HepG2 (cell line): ENCODE results near the gene AP4S1. TPM values are rescaled to one million over a fixed set of nuclear protein-coding genes. Genes with fewer than 3 reads are reported as not detected.

Source experiments
- ATAC-seq: fragments of 200-7000 bp; cut with Tn5 transposase; 3 replicates; pipeline ENCODE4 v1.9.1; 2020; ENCODE audit warnings: mild to moderate bottlenecking, moderate library complexity
- BruUV-seq: library from RNA; stranded (reverse); fragments of 400-500 nt; replicated peaks from 2 replicates; lab custom pipeline; 2021; lab: Mats Ljungman, UMichigan
- CTCF ChIA-PET: fragments of 300-600 bp; formaldehyde crosslinking; extraction: SDS; loops from one replicate; lab custom pipeline; 2021; ENCODE audit warnings: low total read pairs, inconsistent platforms, low intra/inter-chr PET ratio; lab: Yijun Ruan, JAX
- POLR2A ChIA-PET: fragments of 350-600 bp; sonication (Branson Sonifier 250); formaldehyde crosslinking; loops from one replicate; lab custom pipeline; 2020; ENCODE audit warnings: antibody characterized with exemption, inconsistent platforms; lab: Yijun Ruan, JAX
- DNase-seq: peaks from one replicate; pipeline ENCODE4 v3.0.0-alpha.2; 2015; ENCODE audit warnings: low spot score
- FAIRE-seq: peaks from 3 replicates; lab custom pipeline; 2011; peaks lifted over from hg19 to GRCh38; lab: Jason Lieb, UNC
- H2AFZ ChIP-seq: one replicate; pipeline ENCODE4 v1.6.1; 2011; ENCODE audit warnings: low read length, inconsistent platforms
- H3K27ac ChIP-seq: fragments of 300-600 bp; 3 replicates; pipeline ENCODE4 v1.8.0; 2011; ENCODE audit warnings: mixed run types, mild to moderate bottlenecking, mixed read lengths, low read length, inconsistent platforms; ENCODE audit not compliant: insufficient read depth; ENCODE audit errors: extremely low read length
- H3K27me3 ChIP-seq, 2 experiments: fragments of 200-600 bp in 1 of 2; 2 replicates in 1 of 2; 3 replicates in 1 of 2; pipeline versions ENCODE4 v1.6.0 to v1.8.0; 2011; ENCODE audit warnings: low read length in 2 of 2, mild to moderate bottlenecking in 2 of 2, moderate library complexity in 2 of 2, inconsistent platforms in 1 of 2; ENCODE audit not compliant: insufficient read depth in 2 of 2, control insufficient read depth in 1 of 2
- H3K36me3 ChIP-seq, 2 experiments: fragments of 200-600 bp in 1 of 2; replicated peaks in 1 of 2; 2 replicates in 1 of 2; 3 replicates in 1 of 2; pipeline versions ENCODE4 v1.5.1 to v1.8.0; 2011; ENCODE audit warnings: low read length in 2 of 2, inconsistent platforms in 1 of 2; ENCODE audit not compliant: insufficient read depth in 2 of 2, control insufficient read depth in 1 of 2
- H3K4me1 ChIP-seq: 2 replicates; pipeline ENCODE4 v1.5.1; 2012; ENCODE audit warnings: low read length, inconsistent platforms; ENCODE audit not compliant: insufficient read depth
- H3K4me2 ChIP-seq: 2 replicates; pipeline ENCODE4 v1.6.0; 2011; ENCODE audit warnings: low read depth, low read length, inconsistent platforms
- H3K4me3 ChIP-seq, 3 experiments: fragments of 200-600 bp in 1 of 3; sonication (generic), shearing (Covaris generic) in 1 of 3; replicated peaks in 1 of 3; 2 replicates each; pipeline ENCODE4 v1.5.1; 2011 to 2016; ENCODE audit warnings: low read length in 3 of 3, inconsistent platforms in 2 of 3, low read depth in 2 of 3, mild to moderate bottlenecking in 2 of 3, control low read depth in 1 of 3, mixed read lengths in 1 of 3; ENCODE audit not compliant: insufficient read depth in 1 of 3
- H3K79me2 ChIP-seq: one replicate; pipeline ENCODE4 v1.6.1; 2011; ENCODE audit warnings: low read length, inconsistent platforms; ENCODE audit not compliant: insufficient read depth
- H3K9ac ChIP-seq: 2 replicates; pipeline ENCODE4 v1.6.0; 2011; ENCODE audit warnings: mild to moderate bottlenecking, low read depth, low read length, inconsistent platforms; ENCODE audit not compliant: insufficient read depth
- H3K9me3 ChIP-seq: 2 replicates; pipeline ENCODE4 v1.5.1; 2012; ENCODE audit warnings: mild to moderate bottlenecking, low read length
- H4K20me1 ChIP-seq: 2 replicates; pipeline ENCODE4 v1.6.0; 2011; ENCODE audit warnings: inconsistent platforms, mild to moderate bottlenecking, low read length, moderate library complexity; ENCODE audit not compliant: insufficient read depth
- ARID3A ChIP-seq: IDR thresholded peaks from 2 replicates; pipeline ENCODE4 v1.6.1; 2012; ENCODE audit warnings: low read depth, low read length, improper control_type of control experiment
- ISL2 ChIP-seq: sonication (generic); formaldehyde crosslinking; IDR thresholded peaks from 2 replicates; pipeline ENCODE4 v1.5.0; 2020; ENCODE audit warnings: missing genetic modification reagents
- KAT8 ChIP-seq: IDR thresholded peaks from 2 replicates; pipeline ENCODE4 v1.6.1; 2016; ENCODE audit warnings: missing genetic modification reagents, missing compliant biosample characterization
- LCORL ChIP-seq, 2 experiments: fragments of 450-650 bp in 1 of 2; sonication (generic) in 1 of 2; formaldehyde crosslinking in 1 of 2; IDR thresholded peaks; 2 replicates each; pipeline versions ENCODE4 v1.5.0 to v1.6.1; 2017 to 2020; ENCODE audit warnings: antibody characterized with exemption in 1 of 2, missing genetic modification reagents in 1 of 2
- NFYC ChIP-seq: IDR thresholded peaks from 2 replicates; pipeline ENCODE4 v1.6.1; 2016; ENCODE audit warnings: missing genetic modification reagents, missing compliant biosample characterization
- NR2F1 ChIP-seq, 2 experiments: fragments of 450-650 bp in 1 of 2; formaldehyde crosslinking in 1 of 2; IDR thresholded peaks; 2 replicates each; pipeline versions ENCODE4 v1.5.0 to v1.6.1; 2016 to 2020; ENCODE audit warnings: mild to moderate bottlenecking in 1 of 2, missing compliant biosample characterization in 1 of 2, missing genetic modification reagents in 1 of 2, moderate library complexity in 1 of 2
- PHF8 ChIP-seq: sonication (generic); formaldehyde crosslinking; IDR thresholded peaks from 2 replicates; pipeline ENCODE4 v1.5.0; 2020; ENCODE audit warnings: missing genetic modification reagents
- REL ChIP-seq: sonication (generic); formaldehyde crosslinking; conservative IDR thresholded peaks from 2 replicates; pipeline ENCODE4 v1.8.0; 2022; ENCODE audit warnings: mild to moderate bottlenecking, missing genetic modification reagents, moderate library complexity
- SAP130 ChIP-seq: IDR thresholded peaks from 2 replicates; pipeline ENCODE4 v1.6.1; 2016; ENCODE audit warnings: low read depth
- SOX13 ChIP-seq, 3 experiments: fragments of 450-650 bp in 1 of 3; sonication (generic) in 1 of 3; formaldehyde crosslinking in 1 of 3; IDR thresholded peaks in 2 of 3; conservative IDR thresholded peaks in 1 of 3; 2 replicates each; pipeline versions ENCODE4 v1.5.0 to v1.6.1; 2016 to 2020; ENCODE audit warnings: antibody characterized with exemption in 1 of 3, mild to moderate bottlenecking in 1 of 3, missing compliant biosample characterization in 1 of 3, missing genetic modification reagents in 1 of 3, moderate library complexity in 1 of 3
- SOX6 ChIP-seq, 2 experiments: fragments of 450-650 bp in 1 of 2; sonication (generic) in 1 of 2; formaldehyde crosslinking in 1 of 2; IDR thresholded peaks; 2 replicates each; pipeline versions ENCODE4 v1.4.0 to v1.6.1; 2017 to 2020; ENCODE audit warnings: antibody characterized with exemption in 1 of 2, mild to moderate bottlenecking in 1 of 2, missing genetic modification reagents in 1 of 2
- SP1 ChIP-seq, 2 experiments: fragments of 450-650 bp in 1 of 2; sonication (generic) in 1 of 2; formaldehyde crosslinking in 1 of 2; IDR thresholded peaks; 2 replicates each; pipeline versions ENCODE4 v1.4.0 to v1.6.1; 2016 to 2020; ENCODE audit warnings: missing genetic modification reagents in 1 of 2
- TEAD3 ChIP-seq: optimal IDR thresholded peaks from 2 replicates; pipeline ENCODE3; 2016; ENCODE audit warnings: borderline replicate concordance
- YEATS4 ChIP-seq: sonication (generic); formaldehyde crosslinking; IDR thresholded peaks from 2 replicates; pipeline ENCODE4 v1.4.0; 2020; ENCODE audit warnings: missing genetic modification reagents, borderline replicate concordance
- ZC3H13 ChIP-seq: sonication (generic); formaldehyde crosslinking; IDR thresholded peaks from 2 replicates; pipeline ENCODE4 v1.8.1; 2023; ENCODE audit warnings: mild to moderate bottlenecking, missing genetic modification reagents, moderate library complexity
- ZNF547 ChIP-seq: sonication (generic); formaldehyde crosslinking; IDR thresholded peaks from 2 replicates; pipeline ENCODE4 v1.5.1; 2020; ENCODE audit warnings: mild to moderate bottlenecking, missing genetic modification reagents
- ZNF746 ChIP-seq: sonication (generic); formaldehyde crosslinking; IDR thresholded peaks from 2 replicates; pipeline ENCODE4 v1.8.0; 2022; ENCODE audit warnings: mild to moderate bottlenecking, missing genetic modification reagents
- in situ Hi-C: cut with HindIII; loops from 2 replicates; pipeline ENCODE4 v1.10.0; 2017; ENCODE audit warnings: low pct_unique_long_range_greater_than_20kb; ENCODE audit not compliant: extremely low pct_ligation_motif_present
- intact Hi-C: fragments of 100-400 bp; cut with micrococcal nuclease; formaldehyde crosslinking; loops from one replicate; pipeline ENCODE4 v1.10.0; 2022; ENCODE audit not compliant: unreplicated experiment
- polyA plus RNA-seq, 8 experiments: library from polyadenylated mRNA; depleted of rRNA in 3 of 8; stranded (reverse) in 7 of 8; unstranded in 1 of 8; fragments of >200 nt; fragmentation: Illumina TruSeq in 4 of 8; extraction: Trizol in 4 of 8; gene quantifications; 2 replicates each; pipeline versions ENCODE4 v1.2.1 to v1.2.3, GENCODE V29; 2011 to 2016; ENCODE audit warnings: low read depth in 4 of 8, missing spikeins in 1 of 8, mixed read lengths in 1 of 8; ENCODE audit not compliant: insufficient read depth in 1 of 8
- total RNA-seq, 5 experiments: library from RNA; depleted of rRNA; stranded (reverse); fragments of >200 nt; fragmentation: Illumina TruSeq; extraction: Trizol; gene quantifications; 2 replicates each; pipeline ENCODE4 v1.2.3, GENCODE V29; 2016; ENCODE audit warnings: low read depth in 1 of 5
- TF ChIP-seq, protein P1 (sequence below): IDR thresholded peaks from 2 replicates; pipeline ENCODE4 v1.6.1; 2018; ENCODE audit warnings: missing genetic modification reagents, mild to moderate bottlenecking, missing compliant biosample characterization
- TF ChIP-seq, protein P2 (sequence below): sonication (generic); formaldehyde crosslinking; IDR thresholded peaks from 2 replicates; pipeline ENCODE4 v1.5.0; 2020; ENCODE audit warnings: missing genetic modification reagents

AP4S1 gene
- total and polyA plus RNA-seq, 2 of the 13 experiments (the other 11 are each of a cell fraction or from before 2014, with no cell fraction given), result 3.9 to 21.1 TPM

- Histone ChIP-seq H3K79me2 (peaks cover 77% of the 10 kb centered on the region), H3K27ac (peak overlapping the region; percentile 73), H2AFZ (no peak overlapping the region), H4K20me1 (peaks cover 52% of the 10 kb centered on the region), H3K4me2 (peak overlapping the region; percentile 86), H3K4me3 (peak overlapping the region; percentile 96 to 97 (median 96); a peak in 5 of 6 replicates), H3K27me3 (peaks cover 0 to 5% of the 10 kb centered on the region in 2 experiments; a peak in 1 of 5 replicates), H3K9ac (peak overlapping the region; percentile 99), H3K9me3 (no peaks in the 10 kb centered on the region), H3K36me3 (peaks cover 10 to 20% of the 10 kb centered on the region in 2 experiments), H3K4me1 (peaks cover 70% of the 10 kb centered on the region)
- DNase-seq (peak; percentile 82), FAIRE-seq (peak; percentile 60), ATAC-seq (no peak)
- intact Hi-C loops, result loop anchor here (2.0 kb wide), 1 partner anchor 15 kb away; no protein-coding TSS in a partner anchor
- ChIA-PET POLR2A (interaction anchor here (0.7 to 5.1 kb wide), 13 partner anchors 9 to 396 kb away, joined by 3 to 126 read pairs (median 4); partner anchors contain the start of genes COCH, HEATR5A and HECTD1), CTCF (no interaction called here)
- BruUV-seq, result no TSS peak
- in situ Hi-C loops, result loop anchor here (10.0 kb wide), 1 partner anchor 61 kb away; no protein-coding TSS in a partner anchor
- TF ChIP-seq, protein P1, sequence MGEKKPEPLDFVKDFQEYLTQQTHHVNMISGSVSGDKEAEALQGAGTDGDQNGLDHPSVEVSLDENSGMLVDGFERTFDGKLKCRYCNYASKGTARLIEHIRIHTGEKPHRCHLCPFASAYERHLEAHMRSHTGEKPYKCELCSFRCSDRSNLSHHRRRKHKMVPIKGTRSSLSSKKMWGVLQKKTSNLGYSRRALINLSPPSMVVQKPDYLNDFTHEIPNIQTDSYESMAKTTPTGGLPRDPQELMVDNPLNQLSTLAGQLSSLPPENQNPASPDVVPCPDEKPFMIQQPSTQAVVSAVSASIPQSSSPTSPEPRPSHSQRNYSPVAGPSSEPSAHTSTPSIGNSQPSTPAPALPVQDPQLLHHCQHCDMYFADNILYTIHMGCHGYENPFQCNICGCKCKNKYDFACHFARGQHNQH (CRISPR knock-in tag), result no peak
- TF ChIP-seq LCORL (IDR thresholded peaks at IDR 0.05), result no peak
- TF ChIP-seq LCORL (CRISPR knock-in tag; IDR thresholded peaks at IDR 0.05), result peak; percentile 51; the same call in 1 of the 2 replicates
- peak; percentile 34; the same call in 1 of the 2 replicates for TF ChIP-seq ARID3A
- TF ChIP-seq PHF8 (CRISPR knock-in tag), result peak; percentile 45; the same call in 1 of the 2 replicates
- TF ChIP-seq TEAD3 (CRISPR knock-in tag), result peak; percentile 36
- TF ChIP-seq NFYC, result no peak
- TF ChIP-seq NR2F1 (CRISPR knock-in tag; IDR thresholded peaks at IDR 0.05), result 0 out of 4 replicates have a peak, but pooled peaks of 1 of the 2 experiments have one; percentile 11
- no peak for TF ChIP-seq ZNF746 (CRISPR knock-in tag)
- peak; percentile 59; the same call in 1 of the 2 replicates for TF ChIP-seq ISL2 (CRISPR knock-in tag)
- no peak for TF ChIP-seq ZC3H13 (CRISPR knock-in tag)
- peak; percentile 59 for TF ChIP-seq YEATS4 (CRISPR knock-in tag)
- no peak for TF ChIP-seq SP1 (IDR thresholded peaks at IDR 0.05)
- TF ChIP-seq SP1 (CRISPR knock-in tag; IDR thresholded peaks at IDR 0.05), result no peak
- peak; percentile 60; the same call in 1 of the 2 replicates for TF ChIP-seq SAP130 (CRISPR knock-in tag)
- TF ChIP-seq ZNF547, result no peak
- TF ChIP-seq KAT8, result peak; percentile 73
- no peak for TF ChIP-seq REL (CRISPR knock-in tag)
- TF ChIP-seq, protein P2, sequence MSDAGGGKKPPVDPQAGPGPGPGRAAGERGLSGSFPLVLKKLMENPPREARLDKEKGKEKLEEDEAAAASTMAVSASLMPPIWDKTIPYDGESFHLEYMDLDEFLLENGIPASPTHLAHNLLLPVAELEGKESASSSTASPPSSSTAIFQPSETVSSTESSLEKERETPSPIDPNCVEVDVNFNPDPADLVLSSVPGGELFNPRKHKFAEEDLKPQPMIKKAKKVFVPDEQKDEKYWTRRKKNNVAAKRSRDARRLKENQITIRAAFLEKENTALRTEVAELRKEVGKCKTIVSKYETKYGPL (CRISPR knock-in tag), result 0 out of 2 replicates have a peak, but pooled peaks have one; percentile 61
- TF ChIP-seq SOX13 (IDR thresholded peaks at IDR 0.05), result no peak
- peak in 1 of 2 experiments; percentile 56; a peak in 2 of 4 replicates for TF ChIP-seq SOX13 (CRISPR knock-in tag; conservative IDR thresholded peaks at IDR 0.05 in 1 of 2, IDR thresholded peaks at IDR 0.05 in 1 of 2)
- no peak for TF ChIP-seq SOX6 (IDR thresholded peaks at IDR 0.05)
- TF ChIP-seq SOX6 (CRISPR knock-in tag; IDR thresholded peaks at IDR 0.05), result 0 out of 2 replicates have a peak, but pooled peaks have one; percentile 40
Observed at GRCh38 chr14:31024010-31024480, 1.4 kb upstream of the AP4S1 start.
